GM20431 (cell line): Measurements from ENCODE around the gene INPP5F.
"Not testable (repeated sequence)": the region's sequence is repeated elsewhere in the genome, so short reads cannot be mapped to it uniquely, and the experiment has no call there.

Source experiments
- in situ Hi-C: fragments of 300-500 bp; cut with MseI, MboI; formaldehyde crosslinking; loops from one replicate; pipeline ENCODE4 v1.15.0; 2020; ENCODE audit warnings: low sequenced_read_pairs; ENCODE audit not compliant: unreplicated experiment

INPP5F gene

DNA sequence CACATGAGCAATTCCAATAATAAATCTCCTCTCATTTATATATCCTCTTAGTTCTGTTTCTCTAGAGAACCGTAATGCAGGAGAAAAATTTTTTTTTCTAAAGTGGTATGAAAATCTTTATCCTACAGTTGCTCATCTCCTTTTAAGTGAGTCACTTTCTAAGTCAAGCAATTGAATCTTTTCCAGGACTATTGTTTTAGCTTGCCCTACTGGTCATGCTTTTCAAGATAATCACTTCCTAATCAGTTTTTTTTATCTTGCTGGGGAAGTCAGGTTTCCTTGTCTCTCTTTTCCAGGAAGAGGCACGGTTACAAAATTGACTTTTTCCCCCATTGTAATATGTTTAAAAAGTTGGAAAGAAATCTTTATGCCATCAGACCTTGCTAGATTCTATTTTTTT lies 44.0 kb downstream of the INPP5F start:
- in situ Hi-C loops, result no loop called here

DNA sequence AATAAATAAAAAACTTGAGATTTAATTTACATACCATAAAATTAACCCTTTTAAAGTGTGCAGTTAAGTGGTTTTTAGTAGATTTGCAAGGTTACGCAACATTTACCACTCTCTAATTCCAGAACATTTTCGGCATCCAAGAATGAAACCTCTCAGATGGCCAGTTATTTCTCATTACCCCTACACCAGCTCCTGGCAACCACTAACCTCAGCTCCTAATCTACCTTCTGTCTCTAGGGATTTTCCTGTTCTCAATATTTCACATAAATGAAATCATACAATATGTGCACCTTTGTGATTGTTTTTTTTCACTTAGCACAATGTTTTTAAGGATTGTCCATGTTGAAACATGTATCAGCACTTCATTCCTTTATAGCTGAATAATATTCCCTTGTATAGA lies 45.1 kb downstream of the INPP5F start:
- in situ Hi-C loops, result no loop called here

DNA sequence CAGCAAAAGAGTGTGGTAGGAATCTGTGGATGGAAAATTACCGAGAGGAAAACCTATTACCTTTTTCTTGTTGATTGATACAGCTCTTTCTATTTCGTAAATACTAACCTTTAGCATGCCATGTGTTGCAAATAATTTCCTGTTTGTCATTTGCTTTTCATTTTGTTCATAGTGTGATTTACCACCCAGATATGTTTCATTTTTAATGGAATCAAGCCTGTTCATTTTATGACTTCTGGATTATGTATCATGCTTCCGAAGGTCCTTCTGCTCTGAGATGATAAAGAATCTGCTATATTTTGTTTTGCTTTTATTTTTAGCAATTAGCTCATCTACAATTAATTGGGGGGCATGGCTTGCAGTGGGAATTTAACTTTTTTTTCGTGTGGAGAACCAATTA lies 46.5 kb downstream of the INPP5F start:
- in situ Hi-C loops, result no loop called here

DNA sequence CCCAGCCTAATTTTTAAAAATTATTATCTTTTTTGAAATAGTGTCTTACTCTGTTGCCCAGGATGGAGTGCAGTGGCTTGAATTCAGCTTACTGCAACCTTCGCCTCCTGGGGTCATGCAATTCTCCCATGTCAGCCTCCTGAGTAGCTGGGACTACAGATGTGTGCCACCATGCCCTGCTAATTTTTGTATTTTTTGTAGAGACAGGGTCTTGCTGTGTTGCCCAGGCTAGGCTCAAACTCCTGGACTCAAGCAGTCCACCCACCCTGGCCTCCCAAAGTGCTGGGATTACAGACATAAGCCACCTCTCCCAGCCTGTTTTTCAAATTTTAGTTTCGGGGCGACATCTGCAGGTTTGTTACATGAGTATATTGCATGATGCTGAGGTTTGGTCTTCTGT lies 47.2 kb downstream of the INPP5F start:
- in situ Hi-C loops, result not testable (repeated sequence)

DNA sequence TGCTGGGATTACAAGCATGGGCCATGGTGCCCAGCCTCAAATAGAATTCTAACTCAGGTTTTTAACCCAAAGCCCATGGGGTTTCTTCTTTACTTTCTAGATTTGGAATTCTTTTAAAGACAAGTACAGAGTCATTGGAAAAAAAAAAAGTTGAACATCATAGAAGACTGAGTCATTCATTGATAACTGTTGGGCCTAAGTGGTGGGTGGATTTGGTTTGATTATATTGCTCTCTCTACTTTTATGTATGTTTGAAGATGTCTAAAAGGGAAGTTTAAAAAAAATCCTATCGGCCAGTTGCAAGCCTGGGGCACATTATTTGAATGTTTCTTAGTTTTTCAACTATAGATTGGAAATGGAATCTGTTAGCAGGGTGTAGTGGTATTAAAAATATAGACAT lies 49.7 kb downstream of the INPP5F start:
- in situ Hi-C loops, result no loop called here

DNA sequence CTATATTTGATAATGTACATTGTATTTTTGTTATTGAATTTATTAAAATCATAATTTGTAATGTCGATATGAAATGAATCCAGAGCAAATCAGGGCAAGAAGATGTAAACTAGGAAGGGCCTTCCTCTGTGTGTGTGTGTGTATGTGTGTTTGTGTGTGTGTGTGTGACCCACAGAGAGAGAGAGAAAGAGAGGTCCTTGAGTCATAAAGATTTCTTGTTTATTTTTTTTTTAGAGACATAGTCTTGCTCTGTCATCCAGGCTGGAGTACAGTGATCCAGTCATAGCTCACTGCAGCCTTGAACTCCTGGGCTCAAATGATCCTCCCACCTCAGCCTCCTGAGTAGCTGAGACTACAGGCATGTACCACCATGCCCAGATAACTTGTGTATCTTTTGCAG lies 50.7 kb downstream of the INPP5F start:
- in situ Hi-C loops, result no loop called here

DNA sequence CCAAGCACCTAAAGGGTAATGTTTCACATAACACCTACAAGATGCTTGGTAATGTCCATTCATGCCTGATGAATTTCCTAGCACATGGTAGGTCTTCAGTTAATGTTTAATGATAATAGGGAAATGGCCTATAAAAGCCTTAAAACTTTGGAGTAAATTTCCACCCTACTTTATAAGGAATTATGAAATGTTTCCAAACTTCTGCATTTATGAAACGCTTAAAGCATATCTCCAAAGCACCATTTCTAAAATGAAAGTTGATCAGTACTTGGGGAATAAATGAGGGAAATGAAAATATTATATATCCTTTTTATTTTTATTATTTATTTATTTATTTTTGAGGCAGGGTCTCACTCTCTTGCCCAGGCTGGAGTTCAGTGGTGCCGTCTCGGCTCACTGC lies 51.8 kb downstream of the INPP5F start:
- in situ Hi-C loops, result no loop called here

DNA sequence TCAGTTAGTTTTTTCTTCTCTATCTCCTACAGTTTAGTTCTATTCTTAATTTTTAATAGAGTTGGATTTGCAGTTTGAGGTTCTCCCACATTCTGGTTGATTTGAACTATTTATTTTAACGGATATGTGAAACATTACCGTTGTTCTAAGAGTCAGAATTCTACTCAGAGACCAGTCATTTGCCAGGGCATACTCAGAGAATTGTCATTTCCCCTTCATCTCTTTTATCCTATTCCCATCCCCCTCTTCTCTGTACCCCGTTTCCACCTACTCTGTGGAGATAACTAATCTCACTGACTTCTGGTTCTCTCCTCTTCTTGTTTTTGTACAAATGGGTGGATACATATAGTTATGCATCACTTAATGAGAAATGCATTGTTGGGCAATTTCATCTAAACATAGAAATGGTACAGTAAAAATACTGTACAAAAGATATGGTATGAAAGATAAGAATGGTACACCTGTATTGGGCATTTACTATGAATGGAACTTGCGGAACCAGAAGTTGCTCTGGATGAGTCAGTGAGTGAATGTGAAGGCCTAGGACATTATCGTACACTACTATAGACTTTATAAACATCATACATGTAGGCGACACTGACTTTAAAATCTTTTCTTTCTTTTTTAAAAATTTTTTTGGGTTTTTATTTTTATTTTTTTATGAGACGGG lies 53.1 kb downstream of the INPP5F start:
- in situ Hi-C loops, result no loop called here

DNA sequence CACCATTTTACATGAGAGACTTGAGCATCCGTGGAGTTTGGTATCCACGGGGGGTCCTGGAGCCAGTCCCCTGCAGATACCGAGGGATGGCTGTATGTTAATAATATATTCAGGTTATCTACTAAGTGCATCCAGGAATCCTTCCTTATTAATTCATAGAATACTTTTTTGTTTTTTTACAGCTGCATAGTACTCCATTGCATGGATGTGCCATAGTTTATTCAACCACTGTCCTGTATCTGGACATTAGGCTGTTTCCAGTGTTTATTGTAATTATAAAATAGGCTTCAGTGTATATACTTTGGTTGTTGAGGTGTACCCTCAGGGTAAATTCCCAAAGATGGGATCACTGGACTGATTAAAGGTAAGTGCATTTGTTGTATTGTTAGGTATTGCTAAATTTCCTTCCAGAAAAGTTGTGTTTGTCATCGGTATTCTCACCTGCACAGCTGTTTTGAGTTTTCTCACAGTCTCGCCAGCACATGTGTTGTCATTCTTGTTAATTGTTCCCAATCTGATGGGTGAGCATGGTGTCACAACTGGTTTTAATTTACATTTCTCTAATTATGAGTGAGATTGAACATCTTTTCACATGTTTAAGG lies 55.1 kb downstream of the INPP5F start:
- in situ Hi-C loops, result no loop called here

DNA sequence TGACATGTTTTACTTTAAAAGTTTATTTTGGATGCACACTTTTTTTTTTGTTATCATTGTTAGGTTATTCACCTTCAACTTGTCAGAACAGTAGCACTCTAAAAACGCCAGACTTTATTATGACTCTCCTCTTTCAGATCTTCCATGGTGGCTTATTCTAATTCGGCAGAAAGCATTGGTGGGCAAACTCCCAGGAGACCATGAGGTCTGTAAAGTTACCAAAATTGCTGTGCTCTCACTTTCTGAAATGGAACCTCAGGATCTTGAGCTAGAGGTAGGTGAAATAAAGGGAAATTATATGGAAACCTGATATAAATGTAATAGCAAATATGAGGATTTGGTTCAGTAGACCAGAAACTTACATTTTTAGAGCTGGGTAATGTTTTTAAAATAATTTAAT lies 55.6 kb downstream of the INPP5F start:
- in situ Hi-C loops, result no loop called here

DNA sequence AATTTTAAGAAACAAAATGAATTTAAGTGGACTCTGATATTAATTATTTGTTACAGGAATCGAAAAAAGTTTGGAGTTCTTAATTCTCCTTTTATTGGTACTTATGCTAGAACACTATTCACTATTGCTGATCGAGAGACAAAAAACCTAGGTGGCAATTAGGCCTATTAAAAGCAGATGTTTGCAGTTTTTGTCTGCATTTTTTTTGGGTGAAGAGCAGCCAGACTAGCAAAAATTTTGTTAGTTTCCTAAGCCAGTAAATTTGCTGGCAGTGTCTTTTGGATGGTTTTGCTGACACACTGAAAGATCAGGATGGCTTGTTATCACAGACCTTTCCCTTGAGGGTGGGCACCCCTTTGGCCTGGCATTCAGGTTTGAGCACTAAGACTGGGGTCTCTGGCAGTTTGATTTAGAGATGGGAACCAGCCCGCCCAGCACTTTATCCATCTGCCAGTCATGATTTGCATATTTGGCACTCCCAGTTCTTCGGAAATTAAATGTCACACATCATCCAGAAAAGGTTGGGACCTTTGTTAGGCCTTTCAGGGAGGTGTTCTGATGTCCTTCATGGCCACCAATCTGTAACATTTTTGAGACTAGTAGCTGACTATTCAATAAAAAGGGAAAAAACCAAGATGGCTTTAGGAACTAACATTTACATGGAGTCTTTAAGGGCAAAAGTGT lies 57.3 kb downstream of the INPP5F start:
- in situ Hi-C loops, result no loop called here

DNA sequence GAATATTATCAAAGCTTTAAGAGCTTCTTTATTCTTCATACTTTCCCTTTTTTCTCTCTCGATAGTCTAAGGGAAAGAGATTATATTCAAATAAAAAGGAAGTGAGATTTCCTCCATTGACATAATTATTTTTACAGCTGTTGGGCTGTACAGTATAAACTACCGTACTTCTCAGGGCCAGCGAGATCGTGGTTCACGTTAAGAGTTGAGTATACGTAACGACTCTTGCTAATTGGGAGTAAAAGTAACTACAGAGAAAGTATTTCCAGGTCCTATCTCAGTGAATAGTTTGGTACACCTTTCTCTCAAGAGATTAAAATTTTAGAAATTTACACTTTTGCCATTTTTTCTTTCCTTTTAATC lies 57.8 kb downstream of the INPP5F start:
- in situ Hi-C loops, result no loop called here

DNA sequence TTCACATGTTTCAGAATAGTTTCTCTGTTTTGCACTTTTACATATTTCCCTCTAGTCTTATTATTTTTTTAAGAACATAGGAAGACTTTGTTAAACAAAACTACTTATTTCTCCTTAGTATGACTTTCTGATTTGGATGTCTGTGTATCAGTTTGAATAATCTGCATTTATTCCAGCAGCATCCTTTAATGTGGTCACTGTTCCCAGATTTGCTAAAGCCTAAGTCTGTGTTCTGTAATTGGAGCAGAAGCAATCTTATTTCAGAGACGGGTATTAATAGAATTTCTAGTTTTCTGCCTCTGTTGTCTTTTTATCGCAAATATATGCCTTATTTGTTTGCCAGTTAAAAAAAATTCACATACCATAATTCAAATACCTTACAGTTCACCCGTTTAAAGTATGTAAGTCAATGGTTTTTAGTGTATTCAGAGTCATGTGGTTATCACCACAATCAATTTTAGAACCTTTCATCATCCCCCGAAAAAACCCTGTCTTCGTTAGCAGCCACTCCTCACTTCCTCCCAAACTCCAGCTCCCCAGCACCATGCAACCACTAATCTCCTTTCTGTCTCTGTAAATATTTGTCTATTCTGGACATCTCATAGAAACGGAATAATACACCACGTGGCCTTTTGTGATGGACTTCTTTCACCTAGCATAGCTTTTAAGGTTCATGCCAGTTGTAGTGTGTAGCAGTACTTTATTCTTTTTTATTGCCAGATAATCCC lies 58.7 kb downstream of the INPP5F start:
- in situ Hi-C loops, result no loop called here

DNA sequence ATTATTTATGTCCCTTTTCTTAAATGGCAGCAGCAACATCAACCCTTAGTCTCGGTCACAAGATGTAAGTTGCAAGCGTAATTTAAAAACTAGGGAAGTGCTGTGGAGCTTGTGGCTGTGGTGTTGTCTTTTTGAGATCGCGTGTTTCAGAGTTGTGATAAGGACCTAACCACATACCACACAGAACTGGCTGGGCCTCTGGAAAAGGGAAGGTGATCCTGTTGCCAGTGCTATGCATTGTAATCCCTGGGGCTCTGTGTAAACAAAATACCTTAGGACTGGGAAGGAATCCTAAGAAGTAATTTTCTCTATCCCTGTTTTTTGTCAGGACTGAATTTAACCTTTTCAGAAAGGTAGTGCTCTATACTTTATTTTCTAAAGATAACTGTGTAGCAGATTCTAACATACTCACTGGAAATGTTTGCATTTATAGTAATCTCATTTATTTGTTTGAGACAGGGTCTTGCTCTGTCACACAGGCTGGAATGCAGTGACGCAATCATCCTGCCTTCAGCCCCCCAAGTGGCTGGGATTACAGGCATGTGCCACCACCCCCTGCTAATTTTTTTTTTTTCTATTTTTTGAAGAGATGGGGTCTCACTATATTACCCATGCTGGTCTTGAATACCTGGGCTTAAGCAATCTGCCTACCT lies 60.4 kb downstream of the INPP5F start:
- in situ Hi-C loops, result no loop called here

DNA sequence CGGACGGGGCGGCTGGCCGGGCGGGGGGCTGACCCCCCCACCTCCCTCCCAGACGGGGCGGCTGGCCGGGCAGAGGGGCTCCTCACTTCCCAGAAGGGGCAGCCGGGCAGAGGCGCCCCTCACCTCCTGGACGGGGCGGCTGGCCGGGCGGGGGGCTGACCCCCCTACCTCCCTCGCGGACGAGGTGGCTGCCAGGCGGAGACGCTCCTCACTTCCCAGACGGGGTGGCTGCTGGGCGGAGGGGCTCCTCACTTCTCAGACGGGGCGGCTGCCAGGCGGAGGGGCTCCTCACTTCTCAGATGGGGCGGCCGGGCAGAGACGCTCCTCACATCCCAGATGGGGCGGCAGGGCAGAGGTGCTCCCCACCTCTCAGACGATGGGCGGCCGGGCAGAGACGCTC lies 69.3 kb downstream of the INPP5F start:
- in situ Hi-C loops, result not testable (repeated sequence)

DNA sequence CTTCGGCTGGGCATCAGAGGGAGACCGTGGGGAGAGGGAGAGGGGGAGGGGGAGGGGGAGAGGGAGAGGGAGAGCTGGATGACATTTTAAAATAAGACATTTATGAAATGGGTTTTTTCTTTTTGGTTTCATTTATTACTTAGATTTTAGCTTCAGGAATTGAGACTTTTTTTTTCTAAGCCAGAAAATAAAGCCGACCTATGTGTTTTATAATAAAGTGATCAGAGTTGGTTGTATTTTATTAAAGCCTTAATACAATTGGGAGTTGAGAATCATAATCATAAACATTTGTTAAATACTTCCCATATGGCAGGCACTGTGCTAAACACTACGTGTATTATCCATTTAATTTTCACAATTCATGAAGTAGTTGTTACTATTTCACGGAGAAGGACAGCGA lies 70.2 kb downstream of the INPP5F start:
- in situ Hi-C loops, result no loop called here

DNA sequence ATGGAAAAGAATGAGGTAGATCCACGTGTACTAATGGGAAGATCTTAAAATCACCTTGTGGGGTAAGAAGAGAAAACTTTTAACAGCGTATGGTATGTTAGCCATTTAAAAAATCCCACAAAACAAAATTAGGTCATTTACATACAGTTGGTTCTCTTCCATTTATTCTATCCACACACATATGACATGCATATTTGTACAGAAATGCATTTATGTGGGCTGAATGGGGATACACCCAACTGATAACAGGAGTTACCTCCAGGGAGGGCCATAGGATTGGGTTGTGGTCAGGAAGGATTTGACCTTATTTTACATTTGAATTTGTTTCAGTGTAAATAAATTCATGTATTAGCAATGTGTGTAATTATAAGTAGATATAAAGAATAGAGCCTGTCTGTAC lies 75.3 kb downstream of the INPP5F start:
- in situ Hi-C loops, result no loop called here

DNA sequence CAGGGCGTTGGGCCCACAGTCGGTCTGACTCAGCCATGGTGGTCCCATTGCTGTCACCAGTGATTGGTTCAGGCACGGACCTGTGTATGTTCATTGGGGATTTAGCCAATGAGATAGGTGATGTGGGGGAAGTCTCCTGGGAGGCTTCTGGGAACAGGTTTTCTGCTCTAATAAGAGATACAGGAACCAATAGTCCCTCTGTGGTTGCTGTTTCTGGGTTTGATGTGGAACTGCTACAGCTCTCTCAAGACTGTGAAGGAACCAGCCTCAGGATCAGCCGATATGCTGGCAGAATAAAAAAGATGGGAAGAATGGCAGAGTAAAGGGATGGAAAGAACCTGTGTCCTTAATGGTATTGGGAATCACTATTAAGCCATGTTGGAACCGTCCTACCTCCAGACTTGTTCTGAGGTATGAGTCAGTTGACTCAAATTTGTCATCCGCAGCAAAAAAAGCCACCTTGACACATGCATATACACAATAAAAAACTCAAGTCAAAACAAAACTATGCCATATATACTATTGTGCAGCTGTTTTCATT lies 76.2 kb downstream of the INPP5F start:
- in situ Hi-C loops, result no loop called here

DNA sequence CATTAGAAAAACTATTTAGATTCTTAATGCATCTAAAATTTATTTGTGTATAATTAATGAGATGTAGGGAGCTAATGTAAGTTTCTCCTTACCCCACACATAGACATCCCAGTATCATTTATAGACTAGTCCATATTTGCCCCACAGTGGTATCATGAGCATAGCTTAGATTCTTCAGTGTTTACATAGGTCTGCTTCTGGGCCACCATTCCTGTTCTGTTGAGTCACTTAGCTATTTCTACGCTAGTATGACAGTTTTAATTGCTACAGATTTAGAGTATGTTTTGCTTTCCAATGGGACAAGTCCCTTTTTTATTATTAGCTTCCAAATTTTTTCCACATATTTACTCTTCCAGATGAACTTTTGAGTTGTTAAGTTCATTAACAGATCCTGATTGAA lies 77.4 kb downstream of the INPP5F start:
- in situ Hi-C loops, result no loop called here

DNA sequence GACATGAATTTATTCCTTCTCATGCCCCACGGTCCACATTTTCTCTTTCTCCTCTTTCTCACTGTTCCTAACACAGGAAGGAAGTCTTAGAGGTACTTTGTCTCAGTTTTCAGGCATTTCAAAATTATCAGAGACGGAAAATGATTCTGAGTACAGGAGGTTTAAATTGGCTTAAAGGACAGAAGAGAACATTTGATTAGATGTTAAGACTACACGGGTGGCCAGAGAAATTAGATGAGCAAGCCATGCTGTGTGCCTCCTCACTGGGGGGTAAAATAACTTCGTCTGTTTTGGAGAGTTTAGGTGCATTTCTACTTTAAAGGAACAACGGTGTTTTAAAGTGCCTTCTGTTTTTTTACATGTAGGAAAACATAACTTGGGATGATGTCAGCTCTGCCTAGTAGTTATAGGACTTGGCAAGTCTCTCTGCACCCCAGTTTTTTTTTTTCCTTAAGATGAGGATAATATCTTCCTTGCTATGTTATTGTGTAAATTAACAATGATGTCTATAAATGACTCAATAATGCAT lies 79.9 kb downstream of the INPP5F start:
- in situ Hi-C loops, result no loop called here
